RPMI7951 (cell line): Measurements from ENCODE around the gene ONECUT2. TPM values are rescaled to one million over a fixed set of nuclear protein-coding genes. Genes with fewer than 3 reads are reported as not detected.
A peak's percentile ranks its signal among the peaks of the same experiment; 100 is the strongest.

Experiments
- DNase-seq: peaks from one replicate; pipeline ENCODE4 v3.0.0-alpha.2; 2012; ENCODE audit warnings: low read depth
- total RNA-seq: library from RNA; depleted of rRNA; stranded (reverse); fragments of >200 nt; shearing (Covaris generic); gene quantifications from 2 replicates; pipeline ENCODE4 v1.2.3, GENCODE V29; 2014

ONECUT2 gene
- total RNA-seq, 1 experiment from 2014 or later = 0.12 TPM

DNA sequence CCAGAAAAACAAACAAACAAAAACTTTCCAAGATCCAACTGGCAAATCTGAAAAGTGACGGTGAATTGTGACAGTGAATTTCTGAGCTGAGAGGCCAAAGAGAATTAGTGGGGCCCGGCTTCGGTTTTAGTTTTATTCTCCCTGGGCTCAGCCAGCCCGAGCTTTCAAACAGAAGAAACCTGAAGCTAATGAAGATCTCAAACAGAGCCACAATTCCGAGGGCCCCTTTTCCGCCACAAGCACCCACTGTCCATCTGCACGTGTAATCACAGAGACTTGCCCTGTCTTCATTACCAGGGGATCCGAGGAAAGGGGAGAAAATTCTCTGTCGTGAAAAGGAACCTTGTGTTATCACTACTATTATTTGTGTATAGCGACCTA lies 4.2 kb upstream of the ONECUT2 start:
- no peak for DNase-seq

DNA sequence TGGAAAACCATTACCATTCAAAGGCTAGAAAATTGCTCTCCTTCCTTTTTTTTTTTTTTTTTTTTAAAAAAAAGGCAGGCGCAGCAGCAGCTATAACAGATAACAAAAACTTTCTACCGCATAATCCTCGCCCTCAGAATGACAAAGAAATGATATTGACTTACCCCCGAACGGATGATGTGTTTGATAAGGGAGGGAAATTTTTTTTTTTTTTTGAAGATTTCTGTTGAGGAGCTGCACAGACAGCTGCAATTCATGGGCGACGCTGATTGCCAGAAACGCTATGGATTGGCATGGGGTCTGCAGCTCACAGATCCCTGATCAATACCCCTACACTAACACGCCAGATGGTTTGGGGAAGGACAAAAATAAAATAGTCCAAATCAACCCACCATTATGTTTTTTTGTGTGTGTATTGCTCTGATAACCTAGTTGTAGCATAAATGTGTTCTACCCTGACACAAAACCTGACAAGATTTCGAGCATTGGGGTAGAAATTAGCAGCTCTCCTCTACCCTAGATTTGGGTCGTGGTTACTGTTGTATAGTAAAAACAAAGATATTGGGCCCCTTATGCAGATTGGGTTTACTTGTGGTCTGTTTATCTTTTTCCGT lies 3.6 kb upstream of the ONECUT2 start:
- no peak for DNase-seq

DNA sequence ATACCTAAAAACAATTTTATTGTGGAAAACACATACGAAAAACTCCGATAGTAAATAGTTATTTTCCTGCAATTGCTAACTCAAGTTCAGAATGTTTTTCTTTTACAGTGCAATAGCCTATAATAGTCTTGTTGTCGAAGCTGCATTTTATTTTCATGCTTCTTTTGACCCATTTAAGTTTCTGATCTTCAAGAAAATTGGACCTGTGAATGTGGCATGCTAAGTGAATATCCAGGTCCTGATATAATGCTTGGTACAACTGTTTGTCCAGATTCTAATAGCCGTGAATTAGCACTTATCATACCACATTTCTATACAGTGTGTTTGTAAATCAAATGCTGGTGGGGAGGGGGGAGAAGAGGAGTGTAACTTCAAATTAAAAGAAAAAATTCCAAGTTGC lies 3.0 kb upstream of the ONECUT2 start:
- DNase-seq = no peak

DNA sequence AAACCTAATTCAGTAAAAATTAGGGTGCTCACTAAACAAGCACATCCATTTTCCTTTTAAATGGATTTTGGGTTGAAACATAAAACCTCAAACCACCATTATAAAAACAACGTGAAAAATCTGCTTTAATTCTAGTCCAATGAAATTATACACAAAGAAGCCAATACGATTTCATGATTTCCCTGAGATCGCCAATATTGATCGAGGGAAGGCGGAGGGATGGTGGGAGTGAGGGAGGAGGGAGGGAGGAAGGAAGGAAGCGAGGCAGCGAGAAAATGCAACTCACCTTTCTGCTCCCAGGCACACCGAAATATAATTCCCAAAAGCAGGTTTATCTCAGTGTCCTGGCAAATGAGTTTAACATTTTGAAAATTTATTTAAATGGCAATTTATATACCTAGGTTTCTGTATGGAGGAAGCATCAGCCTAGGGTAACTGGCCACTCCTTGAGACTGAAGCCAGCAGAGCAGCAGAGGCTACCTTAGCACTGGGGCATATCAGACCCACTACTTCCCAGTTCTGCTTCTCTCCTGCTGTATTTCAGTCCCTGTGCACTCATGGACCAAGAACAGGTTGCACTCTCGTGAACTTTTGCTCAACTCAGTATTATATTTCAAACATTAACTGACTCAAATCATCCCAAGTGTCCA lies 2.3 kb upstream of the ONECUT2 start:
- no peak for DNase-seq

DNA sequence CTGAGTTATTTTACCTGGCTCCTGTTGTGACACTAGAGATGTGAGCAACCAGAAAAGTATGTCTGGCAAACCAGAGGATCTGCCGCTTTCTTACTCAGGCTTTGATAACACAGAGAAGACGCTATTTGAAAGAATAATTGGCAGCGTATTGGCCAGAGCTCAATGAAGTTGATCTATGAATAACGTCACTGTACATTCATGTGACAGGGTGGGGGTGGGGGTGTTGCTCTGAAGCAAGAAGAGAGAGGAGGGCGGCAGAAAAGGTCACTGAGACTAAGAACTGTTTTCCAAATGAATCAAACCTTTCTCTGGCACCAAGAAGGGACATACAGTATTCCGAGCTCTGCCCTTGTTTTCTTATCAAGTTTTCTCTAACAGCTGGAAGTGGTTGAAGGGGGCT lies 1.7 kb upstream of the ONECUT2 start:
- no peak for DNase-seq

DNA sequence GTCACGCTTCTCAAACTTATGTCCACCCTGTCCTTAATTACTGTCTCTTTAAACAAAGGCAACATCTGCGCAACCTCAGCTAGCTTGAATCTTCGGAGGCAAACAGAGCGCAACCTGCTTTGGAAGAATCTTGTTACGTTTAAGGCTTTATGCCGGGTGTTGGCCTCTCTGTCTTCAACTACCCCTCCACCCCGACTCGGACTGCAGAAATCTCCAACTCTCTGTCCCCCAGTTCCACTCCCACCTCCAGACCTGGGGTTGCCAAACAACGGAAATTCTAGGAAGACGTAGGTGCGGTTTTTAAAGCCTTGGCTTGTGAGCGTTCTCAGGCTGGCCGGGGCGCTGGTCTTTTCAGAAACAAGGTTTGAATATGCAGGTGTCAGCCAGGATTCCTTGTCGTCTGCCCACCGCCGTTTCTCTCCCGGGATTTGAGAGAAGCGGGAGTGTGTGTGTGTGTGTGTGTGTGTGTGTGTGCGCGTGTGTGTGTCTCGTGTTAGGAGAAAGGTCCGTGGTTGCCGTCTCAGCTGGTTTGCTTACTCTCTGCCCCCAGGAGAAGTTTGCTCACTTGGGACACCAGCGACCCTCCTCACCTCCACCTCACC lies 1.1 kb upstream of the ONECUT2 start:
- no peak for DNase-seq

DNA sequence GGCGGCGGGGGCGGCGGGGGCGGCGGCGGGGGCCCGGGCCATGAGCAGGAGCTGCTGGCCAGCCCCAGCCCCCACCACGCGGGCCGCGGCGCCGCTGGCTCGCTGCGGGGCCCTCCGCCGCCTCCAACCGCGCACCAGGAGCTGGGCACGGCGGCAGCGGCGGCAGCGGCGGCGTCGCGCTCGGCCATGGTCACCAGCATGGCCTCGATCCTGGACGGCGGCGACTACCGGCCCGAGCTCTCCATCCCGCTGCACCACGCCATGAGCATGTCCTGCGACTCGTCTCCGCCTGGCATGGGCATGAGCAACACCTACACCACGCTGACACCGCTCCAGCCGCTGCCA lies 644 bp downstream of the ONECUT2 start:
- DNase-seq = no peak

DNA sequence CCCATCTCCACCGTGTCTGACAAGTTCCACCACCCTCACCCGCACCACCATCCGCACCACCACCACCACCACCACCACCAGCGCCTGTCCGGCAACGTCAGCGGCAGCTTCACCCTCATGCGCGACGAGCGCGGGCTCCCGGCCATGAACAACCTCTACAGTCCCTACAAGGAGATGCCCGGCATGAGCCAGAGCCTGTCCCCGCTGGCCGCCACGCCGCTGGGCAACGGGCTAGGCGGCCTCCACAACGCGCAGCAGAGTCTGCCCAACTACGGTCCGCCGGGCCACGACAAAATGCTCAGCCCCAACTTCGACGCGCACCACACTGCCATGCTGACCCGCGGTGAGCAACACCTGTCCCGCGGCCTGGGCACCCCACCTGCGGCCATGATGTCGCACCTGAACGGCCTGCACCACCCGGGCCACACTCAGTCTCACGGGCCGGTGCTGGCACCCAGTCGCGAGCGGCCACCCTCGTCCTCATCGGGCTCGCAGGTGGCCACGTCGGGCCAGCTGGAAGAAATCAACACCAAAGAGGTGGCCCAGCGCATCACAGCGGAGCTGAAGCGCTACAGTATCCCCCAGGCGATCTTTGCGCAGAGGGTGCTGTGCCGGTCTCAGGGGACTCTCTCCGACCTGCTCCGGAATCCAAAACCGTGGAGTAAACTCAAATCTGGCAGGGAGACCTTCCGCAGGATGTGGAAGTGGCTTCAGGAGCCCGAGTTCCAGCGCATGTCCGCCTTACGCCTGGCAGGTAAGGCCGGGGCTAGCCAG lies 1.2 kb downstream of the ONECUT2 start:
- no peak for DNase-seq

DNA sequence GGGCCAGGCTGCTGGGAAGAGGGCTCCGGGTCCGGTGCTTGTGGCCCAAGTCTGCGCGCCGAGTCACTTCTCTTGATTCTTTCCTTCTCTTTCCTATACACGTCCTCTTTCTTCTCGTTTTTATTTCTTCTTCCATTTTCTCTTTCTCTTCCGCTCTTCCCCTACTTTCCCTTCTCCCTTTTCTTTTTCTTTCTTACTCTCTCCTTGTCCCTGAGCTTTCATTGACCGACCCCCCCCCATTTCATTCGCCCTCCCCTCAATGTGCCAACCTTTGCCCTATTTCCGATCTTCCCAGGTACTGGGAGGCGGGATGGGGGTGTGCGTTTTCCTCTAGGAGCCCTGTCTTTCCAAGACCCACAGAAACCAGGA lies 1.8 kb downstream of the ONECUT2 start:
- no peak for DNase-seq

DNA sequence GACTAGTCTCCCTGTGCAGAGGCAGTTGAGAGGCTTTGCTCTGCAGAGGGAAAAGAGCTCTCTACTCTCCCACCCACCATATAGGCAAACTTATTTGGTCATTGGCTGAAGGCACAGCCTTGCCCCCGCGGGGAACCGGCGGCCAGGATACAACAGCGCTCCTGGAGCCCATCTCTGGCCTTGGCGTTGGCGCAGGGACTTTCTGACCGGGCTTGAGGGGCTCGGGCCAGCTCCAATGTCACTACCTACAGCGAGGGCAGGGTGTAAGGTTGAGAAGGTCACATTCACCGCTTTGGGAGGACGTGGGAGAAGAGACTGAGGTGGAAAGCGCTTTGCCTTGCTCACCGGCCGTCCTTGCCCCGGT lies 2.2 kb downstream of the ONECUT2 start:
- no peak for DNase-seq

DNA sequence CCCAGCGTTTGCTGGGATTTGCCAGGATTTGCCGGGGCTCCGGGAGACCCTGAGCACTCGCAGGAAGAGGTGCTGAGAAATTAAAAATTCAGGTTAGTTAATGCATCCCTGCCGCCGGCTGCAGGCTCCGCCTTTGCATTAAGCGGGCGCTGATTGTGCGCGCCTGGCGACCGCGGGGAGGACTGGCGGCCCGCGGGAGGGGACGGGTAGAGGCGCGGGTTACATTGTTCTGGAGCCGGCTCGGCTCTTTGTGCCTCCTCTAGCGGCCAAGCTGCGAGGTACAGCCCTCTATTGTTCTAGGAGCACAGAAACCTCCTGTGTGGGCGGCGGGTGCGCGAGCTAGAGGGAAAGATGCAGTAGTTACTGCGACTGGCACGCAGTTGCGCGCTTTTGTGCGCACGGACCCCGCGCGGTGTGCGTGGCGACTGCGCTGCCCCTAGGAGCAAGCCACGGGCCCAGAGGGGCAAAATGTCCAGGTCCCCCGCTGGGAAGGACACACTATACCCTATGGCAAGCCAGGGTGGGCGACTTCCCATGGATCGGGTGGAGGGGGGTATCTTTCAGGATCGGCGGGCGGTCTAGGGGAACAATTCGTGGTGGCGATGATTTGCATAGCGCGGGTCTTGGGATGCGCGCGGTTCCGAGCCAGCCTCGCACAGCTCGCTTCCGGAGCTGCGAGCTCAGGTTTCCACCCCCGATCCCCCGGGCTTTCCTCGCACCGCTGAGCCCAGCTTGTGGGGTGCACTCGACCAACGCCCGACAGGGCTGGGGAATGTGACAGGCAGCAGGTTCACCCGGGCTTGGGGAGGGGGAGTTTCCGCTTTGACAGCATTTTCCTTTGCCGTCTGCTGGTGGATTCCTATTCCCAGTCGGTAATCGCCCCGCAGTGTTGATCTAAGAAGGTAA lies 2.8 kb downstream of the ONECUT2 start:
- DNase-seq = peak; percentile 60

DNA sequence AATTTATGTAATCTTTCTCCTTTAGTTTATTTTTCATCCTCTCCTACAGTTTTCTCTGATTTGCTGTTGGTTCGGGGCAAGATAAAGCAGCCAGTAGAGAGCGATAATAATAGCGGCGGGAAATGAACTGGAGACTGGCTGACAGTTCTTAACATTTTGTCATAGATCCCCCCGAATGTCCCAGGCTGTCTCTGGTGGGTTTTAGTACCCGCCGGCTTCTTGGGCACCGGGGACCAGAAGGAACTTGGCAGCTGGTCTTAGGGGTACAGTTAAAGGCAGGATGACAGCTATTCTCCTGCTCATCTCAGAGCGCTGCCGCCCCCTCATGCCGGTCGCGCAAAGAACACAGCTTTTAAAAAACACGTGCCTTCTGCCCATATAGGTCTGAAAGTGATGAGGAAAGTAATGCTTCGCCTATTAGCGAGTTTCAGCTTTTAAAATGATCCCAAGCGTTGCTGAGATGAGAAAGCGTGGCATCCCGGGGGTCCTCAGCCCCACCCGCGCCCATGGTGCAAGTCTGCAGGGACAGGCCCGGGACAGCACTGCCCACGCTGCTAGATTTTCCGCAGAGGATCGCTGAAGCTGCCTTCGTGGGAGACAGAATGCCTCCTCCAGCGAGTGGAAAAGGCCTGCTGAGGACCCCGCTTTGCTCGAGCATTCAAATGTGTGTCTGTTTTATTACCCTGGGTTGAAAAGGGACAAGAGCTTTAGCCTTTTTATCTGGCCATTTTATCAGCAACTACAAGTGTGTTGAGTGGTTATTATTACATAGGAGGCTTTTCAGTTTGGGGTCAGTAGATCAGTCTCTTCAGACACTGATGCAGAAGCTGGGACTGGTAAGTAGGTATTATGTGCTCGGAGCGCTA lies 3.8 kb downstream of the ONECUT2 start:
- DNase-seq = no peak

DNA sequence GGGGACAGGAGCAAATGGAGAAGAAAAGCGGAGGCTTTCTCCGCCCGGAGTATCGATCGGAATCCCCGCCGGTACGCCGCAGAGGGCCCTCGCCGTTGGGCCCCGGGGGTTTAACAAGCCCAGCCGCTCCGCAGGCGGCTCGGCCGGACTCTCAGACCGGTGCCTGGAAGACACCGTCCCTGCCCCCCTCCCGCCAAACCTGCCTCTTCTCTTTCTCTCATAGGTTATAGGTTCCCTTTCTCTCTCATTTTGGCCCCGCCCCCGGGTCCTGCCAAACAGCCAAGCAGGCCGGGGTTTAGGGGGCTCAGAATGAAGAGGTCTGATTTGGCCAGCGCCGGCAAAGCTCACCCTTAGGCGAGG lies 4.4 kb downstream of the ONECUT2 start:
- DNase-seq = no peak

DNA sequence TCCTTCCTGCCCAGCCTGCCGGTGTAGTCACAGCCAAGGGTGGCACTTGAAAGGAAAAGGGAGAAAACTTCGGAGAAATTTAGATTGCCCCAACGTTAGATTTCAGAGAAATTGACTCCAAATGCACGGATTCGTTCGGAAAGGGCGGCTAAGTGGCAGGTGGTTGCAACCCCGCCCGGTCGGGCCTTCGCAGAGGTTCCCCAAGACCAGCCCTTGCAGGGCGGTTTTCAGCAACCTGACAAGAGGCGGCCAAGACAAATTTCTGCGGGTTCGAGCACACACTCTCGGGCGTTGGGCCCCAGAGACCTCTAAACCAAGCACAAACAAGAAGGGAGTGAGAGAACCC lies 4.8 kb downstream of the ONECUT2 start:
- DNase-seq = no peak

DNA sequence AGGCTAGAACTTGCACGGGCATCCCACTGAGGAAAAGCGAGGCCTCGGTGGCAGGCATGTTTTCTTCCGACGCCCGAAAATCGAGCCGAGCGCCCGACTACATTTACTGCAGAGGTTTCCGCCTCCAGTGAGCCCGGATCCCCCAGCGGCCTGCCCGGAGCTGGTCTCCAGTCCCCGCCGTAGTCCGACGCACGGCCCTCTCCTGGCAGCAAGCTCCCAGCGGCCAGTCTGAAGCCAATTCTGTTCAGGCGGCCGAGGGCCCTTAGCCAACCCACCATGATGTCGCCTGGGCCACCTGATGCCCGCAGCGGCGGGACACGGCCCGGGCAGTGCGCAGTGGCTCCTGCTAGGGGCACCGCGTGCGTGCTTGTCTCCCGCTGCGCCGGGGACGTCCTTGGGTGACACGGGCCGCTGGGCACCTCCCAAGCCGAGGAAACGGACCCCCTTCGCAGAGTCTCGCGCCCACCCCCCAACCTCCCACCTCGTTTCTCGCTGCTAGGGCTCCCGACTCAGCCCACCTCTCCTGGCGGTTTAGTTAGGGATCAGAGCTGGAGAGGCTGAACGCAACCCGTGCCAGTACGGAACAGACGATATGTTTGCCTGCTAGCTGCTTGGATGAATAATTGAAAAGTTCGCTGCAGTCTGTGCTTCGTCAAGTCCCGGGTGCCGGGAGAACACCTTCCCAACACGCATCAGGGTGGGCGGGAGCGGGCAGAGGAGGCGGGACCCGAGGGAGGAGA lies 5.3 kb downstream of the ONECUT2 start:
- DNase-seq = no peak

DNA sequence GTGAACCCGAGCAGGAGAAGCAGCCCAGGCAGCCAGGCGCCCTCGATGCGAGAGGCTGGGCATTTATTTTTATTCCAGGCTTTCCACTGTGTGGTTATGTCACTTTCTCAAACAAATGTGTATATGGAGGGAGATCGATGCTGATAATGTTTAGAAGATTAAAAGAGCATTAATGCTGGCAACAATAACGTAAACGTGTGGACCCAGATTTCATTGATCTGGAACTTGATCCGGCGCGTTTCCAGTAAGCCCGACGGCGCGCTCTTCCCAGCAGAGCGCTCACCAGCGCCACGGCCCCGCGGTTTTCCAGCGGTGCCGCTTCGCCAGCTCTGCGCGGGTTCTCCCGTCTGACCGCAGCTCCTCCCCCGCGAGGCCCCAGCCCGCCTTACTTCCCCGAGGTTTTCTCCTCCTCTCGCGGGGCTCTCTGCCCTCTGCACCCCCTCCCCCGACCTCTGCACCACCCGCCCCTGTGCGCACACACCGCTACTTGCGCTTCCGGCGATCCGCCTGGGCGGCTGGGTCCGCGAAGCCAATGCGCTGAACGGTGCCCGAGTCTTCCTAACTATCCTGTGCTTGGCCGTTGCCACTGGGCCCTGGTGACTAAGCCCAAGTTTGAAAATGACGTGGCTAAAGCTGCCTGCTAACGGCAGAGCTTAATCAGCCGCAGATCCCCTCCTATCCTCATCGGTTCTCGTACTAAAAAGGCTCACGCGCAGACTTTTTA lies 6.1 kb downstream of the ONECUT2 start:
- peak; percentile 33 for DNase-seq

DNA sequence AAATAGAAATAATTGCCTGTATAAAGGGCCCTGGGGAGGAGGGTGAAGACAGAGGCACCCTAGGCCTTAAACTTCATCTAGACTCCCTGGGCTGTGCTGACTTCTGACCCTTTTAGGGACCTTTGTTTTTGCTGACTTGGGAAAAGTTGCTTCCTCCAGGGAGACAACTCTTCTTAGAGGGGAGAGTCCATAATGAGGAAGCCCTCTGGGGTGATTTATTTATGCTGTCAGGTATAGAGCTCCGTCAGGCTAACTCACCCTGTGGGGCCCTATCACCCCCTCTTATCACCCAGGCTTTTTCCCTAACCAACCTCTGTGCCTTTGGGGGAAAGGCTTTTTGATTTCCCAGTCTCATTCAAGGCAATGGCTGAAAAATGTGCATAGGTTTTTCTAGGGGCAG lies 8.1 kb downstream of the ONECUT2 start:
- DNase-seq = no peak

DNA sequence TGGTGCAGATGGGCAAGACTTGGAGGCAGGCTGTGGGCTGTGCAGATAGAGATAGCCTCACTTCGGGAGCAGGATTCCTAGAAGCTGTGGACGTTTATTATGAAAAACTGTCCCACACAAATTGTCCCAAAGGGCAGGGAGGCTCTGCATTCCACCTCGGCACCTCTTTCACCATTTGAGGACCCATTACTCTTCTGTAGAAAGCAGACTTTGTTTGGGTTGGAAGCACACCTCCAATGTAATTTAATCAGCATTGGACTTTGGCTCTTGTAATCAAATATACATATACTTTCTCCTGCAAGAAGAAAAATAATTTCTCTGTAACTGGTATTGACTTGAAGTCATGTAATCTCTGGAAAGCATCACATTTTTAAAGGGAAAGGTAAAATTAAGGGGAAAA lies 8.5 kb downstream of the ONECUT2 start:
- no peak for DNase-seq

DNA sequence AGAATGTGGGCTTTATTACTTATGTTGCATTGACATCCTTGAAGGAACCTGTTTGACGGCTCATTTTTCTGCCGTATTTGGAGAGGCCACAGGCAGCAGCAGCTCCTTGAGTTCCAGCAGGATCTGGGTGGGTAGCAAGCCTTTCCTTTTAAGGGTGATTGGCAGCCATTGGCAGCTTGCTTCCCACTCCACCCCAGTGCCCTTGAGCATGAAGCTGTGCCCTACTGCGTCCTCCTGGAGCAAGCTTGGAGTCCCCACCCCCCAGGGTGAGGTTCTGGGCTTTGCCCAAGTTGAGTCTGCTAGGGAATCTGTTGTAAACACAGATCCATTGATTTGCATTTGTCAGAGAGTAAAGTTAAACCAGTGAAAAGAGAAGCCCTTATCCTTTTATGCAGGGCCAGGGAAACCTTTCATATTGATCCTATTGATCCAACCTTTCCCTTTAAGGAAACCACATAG lies 9.2 kb downstream of the ONECUT2 start:
- no peak for DNase-seq
